Stimulated activated CD4-positive, alpha-beta T cell treated with anti-CD3 and anti-CD28 coated beads, Interleukin-15, amount 100 ng/mL, for 1 hour (primary cell): Measurements from ENCODE around the gene TEPSIN.

Experiments used
- DNase-seq, 2 donors: peaks; one replicate each; pipeline ENCODE4 v3.0.0-alpha.2; 2020; ENCODE audit warnings: low read depth in 1 of 2, low spot score in 1 of 2

Gene TEPSIN, protein sequence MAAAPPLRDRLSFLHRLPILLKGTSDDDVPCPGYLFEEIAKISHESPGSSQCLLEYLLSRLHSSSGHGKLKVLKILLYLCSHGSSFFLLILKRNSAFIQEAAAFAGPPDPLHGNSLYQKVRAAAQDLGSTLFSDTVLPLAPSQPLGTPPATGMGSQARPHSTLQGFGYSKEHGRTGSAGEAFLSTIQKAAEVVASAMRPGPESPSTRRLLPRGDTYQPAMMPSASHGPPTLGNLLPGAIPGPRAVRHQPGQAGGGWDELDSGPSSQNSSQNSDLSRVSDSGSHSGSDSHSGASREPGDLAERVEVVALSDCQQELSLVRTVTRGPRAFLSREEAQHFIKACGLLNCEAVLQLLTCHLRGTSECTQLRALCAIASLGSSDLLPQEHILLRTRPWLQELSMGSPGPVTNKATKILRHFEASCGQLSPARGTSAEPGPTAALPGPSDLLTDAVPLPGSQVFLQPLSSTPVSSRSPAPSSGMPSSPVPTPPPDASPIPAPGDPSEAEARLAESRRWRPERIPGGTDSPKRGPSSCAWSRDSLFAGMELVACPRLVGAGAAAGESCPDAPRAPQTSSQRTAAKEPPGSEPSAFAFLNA

DNA sequence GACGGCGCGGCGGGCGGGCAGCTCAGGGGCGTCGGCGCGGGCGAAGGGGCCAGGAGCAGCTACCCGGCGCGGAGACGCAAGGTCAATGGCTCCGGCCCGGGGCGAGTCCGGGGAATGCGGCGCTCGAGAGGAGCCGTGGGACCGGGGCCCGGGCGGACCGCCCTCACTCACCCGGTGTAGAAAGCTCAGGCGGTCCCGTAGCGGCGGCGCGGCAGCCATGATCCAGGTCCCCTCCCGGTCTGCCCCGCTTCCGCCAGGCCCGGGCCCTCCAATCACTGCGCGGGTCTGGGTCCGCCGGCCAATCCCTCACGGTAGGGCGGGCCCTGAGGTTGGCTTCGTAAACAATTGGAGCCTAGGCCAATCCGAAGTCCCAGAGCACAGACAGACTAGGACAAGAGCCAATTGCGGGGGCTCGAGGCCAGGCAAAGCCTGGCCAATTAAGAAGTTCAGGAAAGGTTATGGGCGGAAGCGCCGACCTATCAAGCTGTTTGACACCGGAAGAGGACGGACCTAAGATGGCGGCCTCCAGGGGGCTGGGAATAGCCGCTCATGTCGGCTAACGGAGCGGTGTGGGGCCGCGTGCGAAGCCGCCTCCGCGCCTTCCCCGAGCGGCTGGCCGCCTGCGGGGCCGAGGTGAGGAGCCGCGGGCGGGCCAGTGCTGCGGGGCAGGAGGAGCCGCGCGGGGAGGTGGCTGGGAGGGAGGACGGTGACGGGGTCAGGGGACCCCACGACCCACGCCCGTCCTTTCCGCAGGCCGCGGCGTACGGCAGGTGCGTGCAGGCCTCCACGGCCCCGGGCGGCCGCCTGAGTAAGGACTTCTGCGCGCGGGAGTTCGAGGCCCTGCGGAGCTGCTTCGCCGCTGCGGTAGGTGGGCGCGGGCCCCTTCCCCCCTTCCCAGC is at the start of gene TEPSIN, which contains the start of gene NDUFAF8:
TSS of gene TEPSIN (minus strand) at position 241 of the 899 bp plus-strand sequence. CDS start at position 219, 22 bp downstream.
TSS of gene NDUFAF8 (plus strand) at position 504 of the 899 bp plus-strand sequence. CDS start at position 550, 46 bp downstream.
- DNase-seq, result peak; percentile 85 to 91

DNA sequence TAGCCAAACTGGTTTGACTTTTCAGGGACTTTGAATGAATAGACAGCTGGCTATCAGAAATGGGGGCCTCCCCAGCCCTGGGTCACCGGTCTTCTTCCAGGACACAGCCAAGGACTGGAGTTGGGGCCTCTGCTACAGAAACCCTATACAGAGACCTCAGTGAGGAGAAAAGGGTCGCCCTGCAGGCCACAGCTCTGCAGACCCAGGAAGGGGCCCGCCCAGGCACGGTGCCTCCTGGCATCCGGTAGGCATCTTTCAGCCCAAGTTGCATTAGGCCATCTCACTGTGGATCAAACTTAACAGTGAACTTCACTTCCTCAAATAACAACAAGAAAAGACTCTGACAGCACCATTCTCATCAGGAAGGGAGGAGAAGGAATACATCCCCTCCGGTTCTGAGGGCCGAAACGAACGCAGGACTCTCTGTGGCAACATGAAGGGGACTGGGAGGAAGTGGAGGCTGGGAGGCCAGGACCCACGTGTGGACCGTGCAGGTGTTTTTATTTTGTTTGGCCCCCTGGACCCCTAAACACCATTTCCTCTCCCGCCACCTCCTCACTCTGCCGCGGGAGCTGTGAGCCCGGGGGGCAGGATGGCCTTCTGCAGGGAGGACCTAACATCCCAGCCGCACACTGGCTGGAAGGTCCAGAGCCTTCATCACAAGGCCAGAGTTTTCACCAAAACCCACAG is 49.0 kb upstream of the TEPSIN start:
- DNase-seq, result no peak

DNA sequence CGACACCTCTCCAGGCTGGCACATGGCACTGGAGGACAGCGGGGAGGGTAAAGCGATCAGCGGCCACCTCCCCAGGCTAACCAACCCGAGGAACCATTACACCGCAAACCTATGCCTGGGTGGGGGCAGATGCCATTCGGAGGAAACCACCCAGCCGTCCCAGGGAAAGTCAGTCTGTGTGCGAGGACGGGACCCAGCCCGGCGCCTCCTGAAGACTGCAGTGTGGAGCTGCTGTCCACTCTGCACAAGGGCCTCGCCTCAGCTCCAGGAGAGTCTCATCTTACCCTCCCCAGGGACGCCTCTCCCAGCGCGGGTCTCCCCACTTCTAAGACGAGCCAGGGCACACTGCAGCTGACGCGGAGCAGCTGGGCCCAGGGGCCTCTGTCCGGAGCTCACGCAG is 48.3 kb upstream of the TEPSIN start:
- no peak for DNase-seq

DNA sequence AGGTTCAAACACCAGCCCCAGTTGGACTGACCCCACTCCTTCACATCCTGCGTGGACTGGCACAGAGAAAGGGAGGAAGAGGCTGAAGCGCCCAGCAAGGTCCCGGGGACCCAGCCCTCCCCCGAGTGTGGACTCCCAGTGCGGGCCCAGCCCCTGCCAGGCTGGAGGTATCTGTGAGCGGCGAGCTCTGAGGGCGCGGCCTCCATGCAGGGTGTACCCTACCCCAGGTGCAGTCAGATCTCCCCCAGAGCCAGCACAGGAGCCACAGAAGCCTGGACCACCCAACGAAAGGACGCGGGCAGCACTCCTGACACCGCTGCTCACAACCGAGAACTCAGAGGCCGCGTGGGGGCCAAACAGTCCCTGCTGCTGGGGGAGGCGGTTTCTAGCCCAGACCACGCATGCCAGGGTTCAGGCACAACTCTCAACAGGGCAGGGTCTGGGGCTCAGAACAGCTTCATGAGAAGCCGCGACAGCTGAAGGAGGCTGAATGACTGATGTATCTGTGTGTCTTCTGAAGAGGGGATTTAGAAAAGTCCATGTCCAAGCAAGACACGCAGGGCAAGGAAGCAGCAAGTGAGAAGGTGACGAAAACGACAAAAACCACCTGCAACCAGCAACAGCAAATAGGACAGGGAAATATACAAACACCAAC is 47.8 kb upstream of the TEPSIN start:
- DNase-seq, result no peak

DNA sequence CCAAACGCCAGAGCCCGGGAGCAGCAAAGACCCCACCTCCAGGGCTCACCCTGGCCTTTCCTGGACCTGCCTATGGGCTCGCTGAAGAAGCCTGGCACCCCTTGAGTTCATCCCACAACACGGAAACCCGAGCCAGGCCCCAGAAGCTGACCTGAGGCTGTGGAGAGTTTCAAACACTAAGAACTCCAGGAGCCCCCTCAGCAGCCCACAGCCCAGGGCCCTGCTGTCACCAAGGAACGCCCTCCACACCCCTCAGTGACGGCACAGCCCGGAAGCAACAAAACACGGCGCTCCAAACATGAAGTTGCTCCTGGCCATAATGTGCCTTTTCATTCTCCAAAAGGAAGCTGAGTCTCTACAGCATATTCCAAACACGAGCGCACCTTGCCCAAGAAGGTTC is 47.0 kb upstream of the TEPSIN start:
- DNase-seq, result no peak

DNA sequence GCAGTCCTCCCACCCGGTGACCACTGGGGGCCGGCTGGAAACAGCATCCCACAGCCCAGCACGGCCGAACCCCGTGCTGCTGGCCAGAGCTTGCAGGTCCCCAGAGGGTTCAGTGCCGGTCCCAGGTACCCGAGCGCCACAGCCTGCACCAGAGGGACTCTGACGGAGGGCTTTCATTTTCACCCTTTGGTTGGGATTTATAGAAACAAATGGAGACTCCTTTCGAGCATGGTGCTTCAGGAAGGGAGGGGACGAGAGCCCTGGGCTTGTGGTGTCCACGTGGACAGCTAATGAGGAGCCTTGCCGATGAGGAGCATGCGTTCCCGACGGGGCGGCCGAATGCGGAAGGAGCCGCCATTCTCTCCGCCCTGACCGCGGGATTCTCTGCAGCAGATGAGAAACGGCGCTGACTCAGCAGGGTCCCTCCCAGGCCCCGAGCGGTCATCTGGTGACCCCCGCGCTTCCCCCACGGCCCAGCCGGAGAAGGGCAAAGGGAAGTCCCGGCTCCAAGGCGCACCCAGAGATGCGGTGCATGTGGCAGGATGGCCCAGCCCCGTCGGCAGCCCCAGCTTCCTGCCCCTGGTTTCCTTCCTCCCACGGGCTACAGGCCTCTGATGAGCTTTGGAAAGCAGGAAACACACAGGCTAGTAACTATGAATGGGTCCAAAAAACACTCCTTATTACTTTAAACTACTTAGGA is 46.5 kb upstream of the TEPSIN start:
- peak in 1 of 2 donors; percentile 43 for DNase-seq

DNA sequence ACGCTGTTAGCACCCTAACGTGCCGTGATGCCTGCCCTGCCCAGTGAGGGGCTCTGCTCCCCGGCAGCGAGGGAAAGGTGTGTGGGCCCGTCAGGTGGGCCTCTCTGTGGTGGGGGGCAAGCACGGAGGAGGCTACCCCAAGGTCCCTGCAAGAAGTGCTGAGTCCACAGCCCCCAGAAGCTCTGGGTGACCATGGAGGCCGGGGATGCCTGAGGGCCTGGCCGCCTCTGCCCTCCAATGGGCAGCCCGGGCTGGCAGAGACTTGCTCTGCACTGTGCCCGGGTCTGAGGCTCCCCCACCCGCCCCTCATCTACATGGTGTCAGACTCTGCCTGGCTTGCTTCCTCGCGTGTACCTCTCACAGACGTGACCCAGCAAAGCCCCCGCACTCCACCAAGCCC is 44.0 kb upstream of the TEPSIN start:
- no peak for DNase-seq

DNA sequence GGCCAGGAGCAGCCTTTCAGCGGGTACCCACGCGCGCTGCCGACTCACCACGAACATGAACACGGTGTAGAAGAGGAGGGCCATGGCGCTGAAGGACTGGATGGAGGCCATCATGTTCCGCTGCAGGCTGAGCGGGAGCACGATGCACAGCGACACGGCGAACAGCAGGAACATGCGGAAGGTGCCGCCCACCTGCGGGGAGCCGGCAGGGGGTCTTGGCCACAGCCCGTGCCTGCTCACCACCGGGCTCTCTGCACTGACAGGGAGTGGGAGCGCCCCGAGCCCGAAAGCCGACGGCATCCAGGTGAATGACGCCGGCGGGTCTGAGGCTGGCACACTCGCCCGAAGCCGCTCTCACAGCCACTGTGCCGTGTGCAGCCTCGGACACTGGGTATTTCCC is 43.3 kb upstream of the TEPSIN start:
- no peak for DNase-seq

DNA sequence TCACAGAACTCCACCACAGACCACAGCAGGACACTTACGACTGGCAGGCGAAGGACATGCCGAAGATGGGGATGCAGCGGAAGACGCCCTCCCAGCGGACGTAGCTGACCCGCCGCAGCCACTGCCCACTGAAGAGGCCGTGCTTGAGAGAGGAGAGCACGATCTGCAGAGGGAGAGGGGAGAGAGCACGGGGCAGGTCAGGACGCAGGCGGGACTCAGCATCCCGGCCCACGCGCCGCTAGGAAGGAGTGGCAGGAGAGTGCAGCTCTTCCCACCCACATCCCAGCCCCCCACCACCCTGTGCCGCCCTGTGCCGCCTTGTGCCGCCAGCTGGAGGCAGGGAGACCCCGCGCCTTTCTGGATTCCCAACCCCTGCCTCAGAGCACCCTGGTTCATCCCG is 41.7 kb upstream of the TEPSIN start:
- no peak for DNase-seq

DNA sequence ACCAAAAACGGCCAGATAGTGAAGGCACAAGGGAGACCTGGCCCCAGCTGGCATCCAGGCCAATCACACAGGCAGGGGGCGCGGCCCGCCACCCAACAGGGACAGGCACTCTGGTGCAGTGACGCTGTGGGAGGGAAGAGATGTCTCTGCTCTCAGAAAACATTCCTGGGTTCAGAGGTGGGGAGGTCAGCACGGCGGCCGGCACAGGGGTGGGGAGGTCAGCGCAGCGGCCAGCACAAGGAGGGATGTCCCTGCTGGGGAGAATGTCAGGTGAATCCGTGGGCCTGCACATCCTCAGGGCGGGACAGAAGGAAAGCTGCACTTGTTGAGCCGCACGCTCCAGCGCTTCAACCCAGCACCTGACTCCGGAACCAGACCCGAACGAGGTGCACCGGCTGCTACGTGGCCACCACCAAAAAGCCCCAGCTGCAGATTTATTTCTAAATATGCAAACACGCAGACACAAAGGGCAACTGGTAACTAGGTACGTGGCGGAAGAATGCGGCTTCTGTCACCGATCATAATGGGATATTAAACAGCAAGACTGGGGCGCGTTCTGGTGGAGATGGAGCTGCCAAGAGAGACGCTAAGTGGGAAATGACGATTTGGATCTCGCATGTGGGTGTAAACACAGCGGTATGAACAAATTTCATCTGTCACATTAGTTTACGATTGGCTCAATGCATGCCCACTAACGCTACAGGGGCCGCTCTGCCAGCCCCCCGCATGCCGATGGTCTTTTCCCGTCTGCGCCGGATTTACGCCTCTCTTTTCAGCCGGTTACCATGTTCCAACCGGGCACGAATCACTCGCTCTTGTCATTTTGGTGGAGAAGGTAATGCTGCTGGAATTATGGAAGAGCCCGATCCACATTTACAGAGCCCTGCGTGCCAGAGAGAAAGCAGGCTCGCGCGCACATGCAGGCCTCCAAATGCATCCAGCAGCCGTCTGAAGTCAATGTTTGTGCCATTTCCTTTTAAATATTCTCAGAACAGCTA is 40.7 kb upstream of the TEPSIN start:
- DNase-seq, result no peak

DNA sequence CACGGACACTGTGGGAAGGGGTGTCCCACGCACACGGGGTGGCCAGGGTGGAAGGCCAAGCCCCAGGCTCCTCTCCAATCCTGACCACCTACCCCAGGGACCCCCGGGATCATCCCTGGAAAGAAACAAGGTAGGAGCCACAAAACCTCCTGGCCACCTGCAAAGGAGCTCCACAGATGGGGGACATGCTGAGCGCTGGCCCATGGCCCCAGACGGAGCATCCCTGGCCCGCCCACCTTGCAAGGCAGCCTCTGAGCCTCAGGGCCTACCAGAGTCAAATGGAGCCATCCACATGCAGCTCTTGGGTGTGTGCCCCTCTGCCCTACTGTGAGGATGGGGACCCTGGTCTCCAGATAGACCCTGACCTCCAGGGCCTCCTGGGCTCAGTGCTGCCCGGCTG is 40.0 kb upstream of the TEPSIN start:
- DNase-seq, result no peak

DNA sequence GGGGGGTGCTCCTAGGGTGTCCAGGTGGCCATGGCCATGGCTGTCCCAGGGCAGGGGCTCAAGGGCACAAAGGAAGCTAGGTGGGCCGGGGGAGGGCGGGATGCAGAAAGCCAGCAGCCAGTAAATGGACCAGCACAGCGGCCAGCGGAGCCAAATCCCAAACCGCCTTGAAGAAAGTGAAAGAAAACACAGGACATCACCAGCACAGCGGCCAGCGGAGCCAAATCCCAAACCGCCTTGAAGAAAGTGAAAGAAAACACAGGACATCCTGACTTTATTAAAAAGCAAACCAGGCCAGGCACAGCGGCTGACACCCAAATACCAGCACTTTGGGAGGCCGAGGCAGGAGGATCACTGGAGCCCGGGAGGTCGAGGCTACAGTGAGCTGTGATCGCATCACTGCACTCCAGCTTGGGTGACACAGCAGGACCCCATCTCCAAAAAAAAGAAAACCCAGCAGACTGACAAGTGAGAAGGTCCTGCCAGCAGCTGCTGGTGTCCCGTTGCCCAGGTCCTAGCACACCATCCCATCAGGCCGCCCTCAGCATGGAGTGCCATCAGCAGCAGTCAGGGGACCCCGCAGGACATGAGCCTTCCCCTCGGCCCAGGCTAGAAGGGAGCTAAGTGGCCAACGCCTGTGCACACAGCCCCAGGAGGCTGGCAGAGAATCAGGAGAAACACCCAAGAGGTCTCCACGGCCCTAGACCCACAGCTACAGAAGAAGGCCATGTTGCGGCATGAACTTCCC is 39.3 kb upstream of the TEPSIN start:
- no peak for DNase-seq

DNA sequence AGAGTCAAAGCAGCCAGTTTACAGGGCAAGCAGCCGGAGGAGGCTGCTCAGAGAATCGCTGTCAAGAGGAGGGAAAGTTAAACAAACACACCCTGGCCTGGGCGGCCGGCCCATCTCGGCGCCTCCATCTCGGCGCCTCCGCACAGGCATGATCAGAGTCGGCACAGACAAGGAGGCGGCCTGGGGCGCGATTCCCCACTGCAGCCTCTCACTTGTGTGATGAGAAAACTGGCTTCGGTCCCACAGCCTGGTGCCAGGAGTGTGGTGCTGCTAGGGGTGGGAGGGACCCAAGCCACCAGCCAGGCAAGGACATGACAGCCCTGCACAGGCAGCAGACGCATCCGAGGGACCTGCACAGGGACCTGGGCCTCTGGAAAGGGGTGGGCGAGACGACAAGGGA is 38.6 kb upstream of the TEPSIN start:
- DNase-seq, result no peak

DNA sequence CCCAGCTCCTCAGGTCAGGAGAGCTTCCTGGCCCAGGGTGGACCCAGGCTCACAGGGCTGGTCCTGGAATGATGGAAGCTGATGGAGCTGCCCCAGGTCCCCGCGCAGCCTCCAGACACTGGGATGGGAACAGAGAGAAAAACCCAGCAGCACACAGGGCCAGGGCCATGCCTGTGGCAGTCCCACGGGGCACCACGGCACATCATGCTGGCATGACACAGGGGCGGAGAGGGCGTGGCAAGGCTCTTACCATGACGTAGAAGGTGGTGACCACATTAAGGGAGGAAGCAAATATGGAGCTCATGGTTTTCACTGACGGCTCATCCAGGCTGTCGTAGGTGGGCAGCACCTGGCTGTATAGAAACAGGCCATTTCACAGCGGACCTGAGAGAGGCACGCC is 37.9 kb upstream of the TEPSIN start:
- DNase-seq, result no peak

DNA sequence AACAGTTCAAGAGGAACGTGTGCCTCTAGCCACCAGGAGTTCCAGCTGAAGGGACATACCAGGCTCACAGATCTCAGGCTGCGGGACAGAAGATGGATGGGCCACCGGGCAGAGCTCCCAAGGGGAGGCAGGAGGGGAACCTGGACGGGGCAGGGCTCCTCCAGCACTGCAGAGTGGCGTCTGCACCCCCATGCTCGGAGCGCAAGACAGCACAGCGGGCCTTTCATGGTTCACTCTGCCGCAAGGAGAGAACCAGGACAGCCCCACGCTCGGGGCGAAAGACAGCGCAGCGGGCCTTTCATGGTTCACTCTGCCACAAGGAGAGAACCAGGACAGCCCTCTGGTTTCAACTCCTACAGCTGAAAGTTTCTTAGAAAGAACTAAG is 35.6 kb upstream of the TEPSIN start:
- DNase-seq, result no peak

DNA sequence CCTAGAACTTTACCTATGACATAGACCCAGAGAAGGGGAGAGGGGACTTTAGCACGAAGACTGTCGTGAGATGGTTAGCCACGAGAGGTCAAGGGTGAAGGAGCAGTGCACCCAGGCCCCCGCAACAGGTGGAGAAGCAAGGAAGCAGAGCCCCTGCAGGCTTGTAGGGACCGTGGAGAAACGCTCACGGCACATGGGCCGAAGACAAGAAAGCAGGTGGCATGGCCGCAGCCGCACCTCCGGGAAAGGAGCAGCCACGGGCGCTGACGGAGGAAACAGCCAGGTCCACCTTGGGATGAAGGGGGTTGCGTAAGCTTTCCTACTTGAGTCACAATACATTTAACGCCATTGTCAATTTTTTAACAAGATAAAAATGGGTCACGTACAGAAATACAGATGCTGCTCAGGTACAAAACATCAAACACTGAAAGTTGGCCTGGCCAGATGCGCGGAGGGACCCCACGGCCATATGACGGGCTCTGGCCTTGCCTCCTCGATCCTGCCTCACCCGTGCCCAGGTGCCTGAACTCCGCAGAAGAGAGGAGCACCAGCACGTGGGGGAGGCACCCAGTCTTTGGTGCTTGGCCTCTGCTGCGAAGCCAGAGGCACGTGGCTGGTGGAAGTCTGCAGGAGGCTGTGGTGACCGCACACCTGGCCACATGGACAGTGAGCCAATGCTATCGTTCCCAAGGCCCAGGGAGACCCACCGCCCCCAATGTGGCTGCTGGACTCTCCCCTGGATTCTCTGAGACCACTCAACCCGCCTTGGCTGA is 35.0 kb upstream of the TEPSIN start:
- no peak for DNase-seq

DNA sequence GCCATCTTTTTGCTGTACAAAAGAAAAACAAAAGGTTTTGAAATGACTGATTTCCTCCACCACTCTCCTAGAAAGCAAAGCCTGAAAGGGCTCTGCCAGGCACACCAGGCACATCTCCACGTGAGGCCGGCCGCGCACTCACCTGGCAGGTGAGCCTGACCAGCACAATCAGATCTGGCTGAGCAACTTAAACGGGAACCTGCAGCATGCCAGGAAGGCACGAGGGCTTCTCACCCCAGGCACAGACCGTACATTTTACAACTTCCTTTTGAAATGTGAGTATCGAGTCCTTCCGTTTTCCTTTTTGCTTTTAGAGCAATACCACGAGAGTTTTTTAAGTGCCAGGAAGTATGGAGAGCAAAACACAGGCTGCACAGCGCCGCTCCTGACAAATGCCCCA is 33.8 kb upstream of the TEPSIN start:
- DNase-seq, result no peak
